HFF-Myc (cell line): ENCODE measurements around the gene TRAPPC10.
"Not testable (repeated sequence)": the region's sequence is repeated elsewhere in the genome, so short reads cannot be mapped to it uniquely, and the experiment has no call there.

ENCODE experiments used
- DNase-seq: peaks from one replicate; pipeline ENCODE4 v3.0.0-alpha.2; 2011; ENCODE audit warnings: low read depth; ENCODE audit errors: extremely low read depth
- H3K4me3 ChIP-seq: replicated peaks from 2 replicates; pipeline ENCODE4 v1.5.1; 2011; ENCODE audit warnings: low read depth, mild to moderate bottlenecking, control low read depth, low read length
- CTCF ChIP-seq: IDR thresholded peaks from 2 replicates; pipeline ENCODE4 v1.5.1; 2012; ENCODE audit warnings: mild to moderate bottlenecking, low read depth, low read length, control low read depth; ENCODE audit errors: missing control alignments

TRAPPC10 gene

GRCh38 chr21:44093761-44094160 is 81.7 kb downstream of the TRAPPC10 start:
- H3K4me3 ChIP-seq: no peak overlapping the region
- no peak for TF ChIP-seq CTCF
- no peak for DNase-seq

- DNase-seq: no peak
- TF ChIP-seq CTCF: no peak
- H3K4me3 ChIP-seq: no peak overlapping the region
These were observed 82.7 kb downstream of the TRAPPC10 start for GRCh38 chr21:44094832-44095231.

DNA sequence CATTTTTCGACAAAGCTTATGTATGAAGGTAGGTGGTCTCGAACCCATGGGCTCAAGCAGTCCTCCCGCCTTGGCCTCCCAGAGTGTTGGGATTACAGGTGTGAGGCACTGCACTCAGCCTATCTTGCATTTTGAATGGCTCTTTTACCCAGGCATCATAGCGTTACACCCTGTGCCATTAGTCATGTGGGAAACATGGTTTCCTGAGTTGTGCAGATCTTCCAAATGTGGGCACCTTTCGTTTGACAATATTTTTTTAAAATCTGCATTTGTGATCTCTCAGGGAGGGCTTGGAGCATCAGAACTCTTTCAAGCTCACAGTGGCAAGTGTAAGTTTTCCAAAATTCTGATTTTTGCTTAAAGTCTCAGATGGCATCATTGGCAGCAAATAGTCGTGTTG is 86.4 kb downstream of the TRAPPC10 start:
- H3K4me3 ChIP-seq, DNase-seq: not testable (repeated sequence)

- DNase-seq: not testable (repeated sequence)
These were observed 86.9 kb downstream of the TRAPPC10 start for GRCh38 chr21:44098964-44099363.

DNA sequence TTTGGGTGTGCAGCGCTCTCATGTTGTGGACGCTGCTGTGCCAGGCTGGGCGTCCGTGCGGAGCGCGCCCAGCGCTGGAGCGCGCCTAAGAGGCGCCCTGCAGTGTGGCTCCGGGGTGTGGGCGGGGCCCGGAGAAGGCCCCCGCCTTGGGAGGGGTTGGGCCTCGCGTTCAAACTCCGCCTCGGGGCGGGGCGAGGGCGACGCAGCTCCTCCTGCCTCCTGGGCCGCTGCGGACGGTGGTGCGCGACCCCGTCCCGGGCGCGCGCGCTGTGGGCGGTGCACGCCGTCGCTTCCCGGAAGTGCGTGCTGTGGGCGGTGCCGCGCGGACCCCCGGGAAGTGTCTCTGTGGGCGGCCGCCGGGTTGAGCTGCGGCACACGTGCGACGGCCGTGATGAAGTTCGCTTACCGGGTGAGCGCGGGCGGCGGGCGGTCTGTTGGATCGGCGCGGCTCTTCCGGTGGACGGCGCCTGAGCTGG is 95.0 kb downstream of the TRAPPC10 start, which contains the start of gene PWP2:
Gene PWP2 (plus strand): TSS at position 374 of the 476 bp plus-strand sequence. CDS start 18 bp downstream, at position 392.
- DNase-seq: not testable (repeated sequence)
- H3K4me3 ChIP-seq: peak within 1 kb of the TSS; percentile 34

More at GRCh38 chr21:44098964-44099363, 86.9 kb downstream of the TRAPPC10 start:
- H3K4me3 ChIP-seq: not testable (repeated sequence)

- peak overlapping the region; percentile 34 for H3K4me3 ChIP-seq
- DNase-seq: not testable (repeated sequence)
These were observed 95.5 kb downstream of the TRAPPC10 start for GRCh38 chr21:44107589-44107988.

GRCh38 chr21:44113702-44114371 is 101.7 kb downstream of the TRAPPC10 start:
- not testable (repeated sequence) for DNase-seq, H3K4me3 ChIP-seq

DNA sequence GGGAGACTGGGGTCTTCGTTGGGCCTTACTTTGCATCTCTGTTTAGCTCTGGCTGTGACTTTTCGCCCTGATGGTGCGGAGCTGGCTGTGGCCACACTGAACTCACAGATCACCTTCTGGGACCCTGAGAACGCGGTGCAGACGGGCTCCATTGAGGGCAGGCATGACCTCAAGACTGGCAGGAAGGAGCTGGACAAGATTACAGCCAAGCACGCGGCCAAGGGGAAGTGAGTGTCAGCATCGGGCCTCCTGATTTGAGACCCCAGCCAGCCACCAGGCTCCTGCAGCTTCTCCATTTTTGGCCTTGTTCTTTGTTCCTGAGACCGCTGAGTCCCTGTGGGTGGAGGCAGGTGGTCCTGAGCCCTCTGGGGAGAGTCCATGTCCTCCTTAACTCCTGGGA is 110.0 kb downstream of the TRAPPC10 start:
- DNase-seq, H3K4me3 ChIP-seq: not testable (repeated sequence)

DNA sequence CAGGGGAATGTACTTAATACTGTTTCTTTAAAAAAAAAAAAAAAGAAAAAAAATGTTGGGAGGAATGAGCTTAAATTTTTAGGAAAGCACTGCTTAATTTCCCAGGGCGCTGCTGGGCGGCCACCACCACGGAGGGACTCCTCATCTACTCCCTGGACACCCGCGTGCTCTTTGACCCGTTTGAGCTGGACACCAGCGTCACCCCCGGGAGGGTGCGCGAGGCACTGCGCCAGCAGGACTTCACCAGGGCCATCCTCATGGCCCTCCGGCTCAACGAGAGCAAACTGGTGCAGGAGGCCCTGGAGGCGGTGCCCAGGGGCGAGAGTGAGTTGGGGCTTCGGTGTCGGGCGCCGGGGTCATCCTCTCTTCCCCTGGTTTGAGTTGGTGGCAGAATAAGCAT is 115.7 kb downstream of the TRAPPC10 start:
- DNase-seq, H3K4me3 ChIP-seq: not testable (repeated sequence)

- not testable (repeated sequence) for DNase-seq, H3K4me3 ChIP-seq
These were observed 121.6 kb downstream of the TRAPPC10 start for GRCh38 chr21:44133715-44134057.

DNA sequence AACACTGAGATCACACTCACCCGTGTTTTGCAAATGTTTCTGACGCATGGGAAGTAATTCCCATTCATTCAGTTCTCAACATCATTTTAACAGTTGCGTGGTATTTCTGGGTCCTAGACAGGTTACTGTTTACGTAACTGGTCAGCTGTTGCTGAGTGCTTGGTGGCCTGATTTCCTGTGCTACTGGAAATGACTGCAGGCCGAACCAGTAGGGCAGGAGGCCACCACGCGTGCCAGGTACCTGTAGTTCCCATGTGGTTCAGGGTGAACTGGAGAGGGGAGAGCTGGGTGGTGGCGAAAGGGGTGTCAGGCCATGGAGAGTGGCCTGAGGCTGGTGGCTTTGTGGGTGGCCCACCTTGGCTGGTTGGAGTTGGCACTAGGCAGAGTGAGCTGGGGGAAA is 122.6 kb downstream of the TRAPPC10 start:
- H3K4me3 ChIP-seq, DNase-seq: not testable (repeated sequence)

GRCh38 chr21:44138039-44138438 is 125.9 kb downstream of the TRAPPC10 start:
- not testable (repeated sequence) for H3K4me3 ChIP-seq, DNase-seq

DNA sequence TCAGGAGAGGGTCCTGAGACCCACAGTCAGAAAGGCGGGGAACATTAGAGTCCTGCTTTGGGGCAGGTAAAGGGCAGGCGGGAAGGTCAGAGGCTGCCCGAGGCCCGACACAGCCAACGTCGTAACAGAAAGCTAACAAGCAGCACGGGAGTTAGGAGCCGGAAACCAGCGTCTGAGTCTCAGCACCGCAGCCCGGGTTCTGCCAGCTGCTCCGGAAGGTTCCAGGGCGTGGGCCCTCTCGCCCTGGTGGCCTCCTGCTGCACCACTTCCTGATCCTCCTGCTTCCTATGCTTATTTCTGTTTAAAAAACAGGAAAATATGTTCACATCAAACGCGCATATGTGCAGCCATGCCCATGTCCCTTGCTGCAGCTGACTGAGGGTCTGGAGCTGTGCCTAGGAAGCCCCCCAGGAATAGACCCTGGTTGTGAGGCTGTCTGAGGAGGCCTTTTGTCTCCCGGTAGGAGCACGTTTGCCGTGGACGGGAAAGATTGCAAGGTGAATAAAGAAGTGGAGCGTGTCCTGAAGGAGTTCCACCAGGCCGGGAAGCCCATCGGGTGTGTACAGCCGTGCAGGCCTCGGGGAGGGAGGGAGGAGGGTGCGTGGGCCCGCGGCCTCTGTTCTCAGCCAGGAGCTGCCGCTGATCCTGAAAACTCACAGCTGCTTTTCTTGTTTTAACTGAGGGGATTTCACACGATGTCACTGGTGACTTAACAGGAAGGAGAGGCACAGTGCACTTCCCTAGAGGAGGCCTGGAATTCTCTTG is 127.9 kb downstream of the TRAPPC10 start:
- not testable (repeated sequence) for H3K4me3 ChIP-seq, DNase-seq

GRCh38 chr21:44140552-44140932 is 128.4 kb downstream of the TRAPPC10 start:
- DNase-seq, H3K4me3 ChIP-seq: not testable (repeated sequence)

DNA sequence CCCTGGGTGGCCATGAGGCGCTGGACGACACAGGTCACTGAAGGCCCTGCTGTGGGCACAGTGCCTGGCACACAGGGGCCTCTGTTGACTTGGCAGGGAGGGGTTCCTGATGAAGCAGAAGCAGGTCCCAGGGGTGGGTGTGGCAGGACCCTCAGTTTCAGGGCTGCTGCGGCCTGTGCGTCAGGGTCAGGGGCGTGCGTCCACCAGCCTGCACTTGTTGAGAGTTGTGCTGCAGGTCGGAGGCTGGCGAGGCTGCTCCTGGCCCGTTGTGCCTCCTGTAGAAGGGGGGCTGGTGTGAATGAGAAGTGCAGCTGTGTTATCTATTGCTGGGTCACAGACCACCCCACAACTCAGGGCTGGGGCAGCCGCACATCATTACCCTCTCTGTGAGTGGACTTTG is 130.4 kb downstream of the TRAPPC10 start:
- not testable (repeated sequence) for H3K4me3 ChIP-seq, DNase-seq

- DNase-seq, H3K4me3 ChIP-seq: not testable (repeated sequence)
These were observed 131.3 kb downstream of the TRAPPC10 start for GRCh38 chr21:44143380-44143779.

- not testable (repeated sequence) for H3K4me3 ChIP-seq, DNase-seq
These were observed 131.9 kb downstream of the TRAPPC10 start for GRCh38 chr21:44143996-44144395.
